H9 (cell line): ENCODE measurements around the gene LAMC3. TPM values are rescaled to one million over a fixed set of nuclear protein-coding genes. Genes with fewer than 3 reads are reported as not detected.

Source experiments
- DNase-seq: peaks from one replicate; pipeline ENCODE4 v3.0.0-alpha.2; 2017
- H2AFZ ChIP-seq: one replicate; pipeline ENCODE4 v1.6.1; 2013; ENCODE audit warnings: mild to moderate bottlenecking, low read length, control low read depth, moderate library complexity
- H2AK5ac ChIP-seq: 2 replicates; pipeline ENCODE4 v1.6.1; 2013; ENCODE audit warnings: low read length, control low read depth, mixed read lengths; ENCODE audit not compliant: insufficient read length
- H2BK120ac ChIP-seq: one replicate; pipeline ENCODE4 v1.6.1; 2013; ENCODE audit warnings: low read depth, mild to moderate bottlenecking, low read length, control low read depth, inconsistent platforms; ENCODE audit not compliant: poor library complexity, severe bottlenecking
- H2BK12ac ChIP-seq: 2 replicates; pipeline ENCODE4 v1.6.1; 2013; ENCODE audit warnings: low read length, control low read depth, mixed read lengths, low read depth; ENCODE audit not compliant: insufficient read length
- H2BK15ac ChIP-seq: 2 replicates; pipeline ENCODE4 v1.6.1; 2013; ENCODE audit warnings: low read depth, low read length, control low read depth
- H2BK20ac ChIP-seq: one replicate; pipeline ENCODE4 v1.6.1; 2013; ENCODE audit warnings: low read depth, mild to moderate bottlenecking, low read length, control low read depth, inconsistent platforms; ENCODE audit not compliant: poor library complexity, severe bottlenecking
- H2BK5ac ChIP-seq: 2 replicates; pipeline ENCODE4 v1.6.1; 2013; ENCODE audit warnings: low read length, control low read depth, mixed read lengths; ENCODE audit not compliant: insufficient read length
- H3K14ac ChIP-seq: 2 replicates; pipeline ENCODE4 v1.6.1; 2013; ENCODE audit warnings: low read length, control low read depth; ENCODE audit not compliant: insufficient read depth
- H3K18ac ChIP-seq: 2 replicates; pipeline ENCODE4 v1.6.1; 2013; ENCODE audit warnings: low read depth, mild to moderate bottlenecking, mixed read lengths, low read length, control low read depth; ENCODE audit not compliant: insufficient read length
- H3K23ac ChIP-seq: 2 replicates; pipeline ENCODE4 v1.6.1; 2013; ENCODE audit warnings: low read length, control low read depth, mixed read lengths, low read depth; ENCODE audit not compliant: insufficient read length
- H3K23me2 ChIP-seq: 2 replicates; pipeline ENCODE4 v1.6.1; 2013; ENCODE audit warnings: low read depth, mild to moderate bottlenecking, mixed read lengths, low read length, control low read depth; ENCODE audit not compliant: insufficient read length, poor library complexity, severe bottlenecking
- H3K27ac ChIP-seq: 2 replicates; pipeline ENCODE4 v1.5.1; 2013; ENCODE audit warnings: low read length, control low read depth, mixed read lengths, low read depth; ENCODE audit not compliant: insufficient read length
- H3K27me3 ChIP-seq: 2 replicates; pipeline ENCODE4 v1.6.1; 2013; ENCODE audit warnings: low read length, control low read depth, inconsistent platforms; ENCODE audit not compliant: insufficient read depth
- H3K4ac ChIP-seq: 2 replicates; pipeline ENCODE4 v1.6.1; 2013; ENCODE audit warnings: low read depth, mild to moderate bottlenecking, control low read depth, inconsistent platforms, low read length, moderate library complexity
- H3K4me1 ChIP-seq: 2 replicates; pipeline ENCODE4 v1.6.1; 2013; ENCODE audit warnings: low read length, control low read depth, inconsistent platforms; ENCODE audit not compliant: insufficient read depth
- H3K4me2 ChIP-seq: 2 replicates; pipeline ENCODE4 v1.6.1; 2013; ENCODE audit warnings: low read length, control low read depth, mixed read lengths; ENCODE audit not compliant: insufficient read length, insufficient read depth
- H3K56ac ChIP-seq: 2 replicates; pipeline ENCODE4 v1.6.1; 2013; ENCODE audit warnings: low read depth, mild to moderate bottlenecking, mixed read lengths, low read length, control low read depth; ENCODE audit not compliant: insufficient read length
- H3K79me1 ChIP-seq: 2 replicates; pipeline ENCODE4 v1.6.1; 2013; ENCODE audit warnings: low read depth, mild to moderate bottlenecking, moderate library complexity, low read length, control low read depth, inconsistent platforms; ENCODE audit not compliant: insufficient read depth, poor library complexity, severe bottlenecking
- H3K79me2 ChIP-seq: 2 replicates; pipeline ENCODE4 v1.6.1; 2013; ENCODE audit warnings: low read length, control low read depth, inconsistent platforms; ENCODE audit not compliant: insufficient read depth
- H3K9ac ChIP-seq: 2 replicates; pipeline ENCODE4 v1.6.1; 2013; ENCODE audit warnings: low read length, control low read depth, mixed read lengths; ENCODE audit not compliant: insufficient read length; ENCODE audit errors: extremely low read depth
- H3K9me3 ChIP-seq: one replicate; pipeline ENCODE4 v1.6.1; 2013; ENCODE audit warnings: low read depth, low read length, inconsistent platforms; ENCODE audit not compliant: control insufficient read depth
- H3T11ph ChIP-seq: one replicate; pipeline ENCODE4 v1.6.1; 2013; ENCODE audit warnings: mild to moderate bottlenecking, low read length, control low read depth, inconsistent platforms
- H4K20me1 ChIP-seq: one replicate; pipeline ENCODE4 v1.6.1; 2013; ENCODE audit not compliant: control insufficient read depth, insufficient read length, insufficient read depth
- H4K5ac ChIP-seq: 2 replicates; pipeline ENCODE4 v1.6.1; 2013; ENCODE audit warnings: low read depth, mild to moderate bottlenecking, mixed read lengths, low read length, control low read depth; ENCODE audit not compliant: insufficient read length
- H4K8ac ChIP-seq: replicated peaks from 2 replicates; pipeline ENCODE4 v1.6.1; 2013; ENCODE audit warnings: low read length, control low read depth, mixed read lengths, low read depth; ENCODE audit not compliant: insufficient read length
- H4K91ac ChIP-seq: 2 replicates; pipeline ENCODE4 v1.6.1; 2013; ENCODE audit warnings: low read depth, mild to moderate bottlenecking, moderate library complexity, mixed read lengths, low read length, control low read depth; ENCODE audit not compliant: insufficient read length
- H3K27ac Mint-ChIP-seq, 3 experiments: 2 replicates in 2 of 3; 3 replicates in 1 of 3; pipeline ENCODE4 v1.8.0; 2020 to 2021; ENCODE audit warnings: mixed read lengths in 3 of 3, mild to moderate bottlenecking in 1 of 3, moderate library complexity in 1 of 3
- H3K27me3 Mint-ChIP-seq: 2 replicates; pipeline ENCODE4 v1.8.0; 2021; ENCODE audit warnings: low read depth, mild to moderate bottlenecking, moderate library complexity, mixed read lengths
- H3K36me3 Mint-ChIP-seq, 3 experiments: 2 replicates in 2 of 3; 3 replicates in 1 of 3; pipeline ENCODE4 v1.8.0; 2020 to 2021; ENCODE audit warnings: low read depth in 3 of 3, mixed read lengths in 3 of 3; ENCODE audit not compliant: insufficient read depth in 1 of 3
- H3K4me1 Mint-ChIP-seq, 2 experiments: 2 replicates each; pipeline ENCODE4 v1.8.0; 2020; ENCODE audit warnings: mixed read lengths in 2 of 2
- H3K4me3 Mint-ChIP-seq, 2 experiments: 2 replicates in 1 of 2; 3 replicates in 1 of 2; pipeline ENCODE4 v1.8.0; 2020 to 2021; ENCODE audit warnings: mild to moderate bottlenecking in 2 of 2, mixed read lengths in 2 of 2, moderate library complexity in 1 of 2
- H3K9me3 Mint-ChIP-seq, 2 experiments: 2 replicates in 1 of 2; 3 replicates in 1 of 2; pipeline ENCODE4 v1.8.0; 2020; ENCODE audit warnings: mild to moderate bottlenecking in 2 of 2, mixed read lengths in 2 of 2, moderate library complexity in 1 of 2
- CTCF ChIP-seq: fragments of 200-600 bp; sonication (generic); conservative IDR thresholded peaks from 3 replicates; pipeline ENCODE4 v1.8.0; 2021; ENCODE audit warnings: antibody characterized with exemption, mild to moderate bottlenecking
- WGBS: extraction: QIAGEN DNeasy Blood & Tissue Kit; methylation state at CpG from one replicate; pipeline ENCODE4 v1.1.7; 2013; ENCODE audit warnings: missing lambda C conversion rate, low lambda C conversion rate, mixed read lengths; ENCODE audit not compliant: insufficient read length; ENCODE audit errors: extremely low coverage; 5-methylcytosine and 5-hydroxymethylcytosine counted together
- total RNA-seq: library from RNA; stranded (reverse); gene quantifications from 2 replicates; pipeline ENCODE4 v1.2.1, GENCODE V29; 2021

LAMC3 gene
- total RNA-seq, 1 experiment from 2014 or later = 21.7 TPM

- no CpG with 5 or more reads among the region's 14 CpGs for WGBS
Observed at GRCh38 chr9:131056781-131057506, 48.0 kb downstream of the LAMC3 start.

More at GRCh38 chr9:131056781-131057506, 48.0 kb downstream of the LAMC3 start:
- no peaks in the 10 kb centered on the region for H3K9me3 Mint-ChIP-seq
- Histone ChIP-seq H4K8ac (no peak overlapping the region), H3K9ac (no peak overlapping the region), H3K79me2 (no peaks in the 10 kb centered on the region), H2BK15ac (no peak overlapping the region), H3K9me3 (no peaks in the 10 kb centered on the region), H3K4me2 (no peak overlapping the region), H3K4ac (no peak overlapping the region), H2BK5ac (no peak overlapping the region), H3T11ph (no peak overlapping the region), H3K23me2 (no peaks in the 10 kb centered on the region), H2BK20ac (no peak overlapping the region), H3K27me3 (no peaks in the 10 kb centered on the region), H3K4me1 (no peaks in the 10 kb centered on the region), H2BK120ac (no peak overlapping the region), H3K23ac (no peak overlapping the region), H4K91ac (no peak overlapping the region), H3K27ac (no peak overlapping the region), H3K79me1 (no peaks in the 10 kb centered on the region), H3K56ac (no peak overlapping the region), H3K18ac (no peak overlapping the region), H2AK5ac (no peak overlapping the region), H4K5ac (no peak overlapping the region), H2AFZ (no peak overlapping the region), H2BK12ac (no peak overlapping the region), H4K20me1 (no peaks in the 10 kb centered on the region), H3K14ac (no peak overlapping the region)
- no peak for DNase-seq
- no peak overlapping the region for H3K4me3 Mint-ChIP-seq
- H3K27ac Mint-ChIP-seq = no peak overlapping the region
- TF ChIP-seq CTCF = no peak
- H3K27me3 Mint-ChIP-seq = no peaks in the 10 kb centered on the region
- H3K36me3 Mint-ChIP-seq = peaks cover 0 to 2% (median 2%) of the 10 kb centered on the region in 3 experiments; a peak in 3 of 7 replicates
- no peaks in the 10 kb centered on the region for H3K4me1 Mint-ChIP-seq
